ENCODE data around the gene CD44.

- no peak for TF ChIP-seq POLR2AphosphoS5 (IDR thresholded peaks at IDR 0.05)
- TF ChIP-seq CTCF (IDR thresholded peaks at IDR 0.05; ENCODE audit: poor library complexity, severe bottlenecking), result no peak
- TF ChIP-seq RAD21 (conservative IDR thresholded peaks at IDR 0.05), result no peak
- no peak for TF ChIP-seq EP300 (conservative IDR thresholded peaks at IDR 0.05; ENCODE audit: poor library complexity, severe bottlenecking)
These were observed 24.9 kb downstream of the CD44 start for GRCh38 chr11:35163702-35164496.
